Right atrium auricular region (tissue), 2 donors: ENCODE measurements around the gene SMIM38. TPM values are rescaled to one million over a fixed set of nuclear protein-coding genes. Genes with fewer than 3 reads are reported as not detected.
A peak's percentile ranks its signal among the peaks of the same experiment; 100 is the strongest.

Source experiments
- DNase-seq: peaks from one replicate; pipeline ENCODE4 v3.0.0-alpha.2; 2019; ENCODE audit warnings: low spot score
- H3K27ac ChIP-seq, 2 donors: fragments of 200-600 bp; sonication (generic); 1 replicate in 1 of 2; 2 replicates in 1 of 2; pipeline ENCODE4 v1.5.1; 2016 to 2019
- H3K27me3 ChIP-seq, 2 donors: fragments of 200-600 bp; sonication (generic); one replicate each; pipeline versions ENCODE4 v1.5.1 to v1.6.0; 2017 to 2019
- H3K36me3 ChIP-seq: fragments of 200-600 bp; sonication (generic); one replicate; pipeline ENCODE4 v1.5.1; 2016
- H3K4me1 ChIP-seq, 2 donors: fragments of 200-600 bp; sonication (generic); one replicate each; pipeline versions ENCODE4 v1.5.1 to v1.6.0; 2017 to 2019
- H3K4me3 ChIP-seq, 2 donors: fragments of 200-600 bp; sonication (generic); 1 replicate in 1 of 2; 2 replicates in 1 of 2; pipeline ENCODE4 v1.5.1; 2017 to 2019; ENCODE audit warnings: mild to moderate bottlenecking in 1 of 2, moderate library complexity in 1 of 2
- H3K9me3 ChIP-seq, 2 donors: fragments of 200-600 bp; sonication (generic); one replicate each; pipeline ENCODE4 v1.5.1; 2019
- CTCF ChIP-seq, 2 donors: fragments of 200-600 bp; sonication (generic); IDR thresholded peaks; one replicate each; pipeline ENCODE4 v1.5.1; 2019; ENCODE audit warnings: antibody characterized with exemption in 2 of 2
- total RNA-seq, 2 donors: library from RNA; depleted of rRNA; stranded (reverse); fragments of >200 nt; gene quantifications; one replicate each; pipeline ENCODE4 v1.1.0, GENCODE V29; 2016

The SMIM38 gene
- total RNA-seq, 2 donors from 2014 or later = 0.35 TPM; not detected in 1

GRCh38 chr11:69129053-69129452 is 26.7 kb upstream of the SMIM38 start:
- no peaks in the 10 kb centered on the region for H3K27me3 ChIP-seq
- H3K4me3 ChIP-seq = no peak overlapping the region
- no peak overlapping the region for H3K27ac ChIP-seq
- H3K9me3 ChIP-seq = peaks cover 0 to 12% of the 10 kb centered on the region in 2 donors
- no peaks in the 10 kb centered on the region for H3K36me3 ChIP-seq
- peaks cover 0 to 29% of the 10 kb centered on the region in 2 donors for H3K4me1 ChIP-seq
- no peak for TF ChIP-seq CTCF (IDR thresholded peaks at IDR 0.05)
- no peak for DNase-seq

- Histone ChIP-seq H3K4me3 (no peak overlapping the region), H3K36me3 (no peaks in the 10 kb centered on the region), H3K27ac (no peak overlapping the region), H3K4me1 (peaks cover 0 to 27% of the 10 kb centered on the region in 2 donors), H3K27me3 (no peaks in the 10 kb centered on the region), H3K9me3 (peaks cover 0 to 12% of the 10 kb centered on the region in 2 donors)
- DNase-seq = no peak
- no peak for TF ChIP-seq CTCF (IDR thresholded peaks at IDR 0.05)
These were observed 26.1 kb upstream of the SMIM38 start for GRCh38 chr11:69129647-69130046.

- H3K4me3 ChIP-seq = no peak overlapping the region
- DNase-seq = no peak
- peaks cover 0 to 12% of the 10 kb centered on the region in 2 donors for H3K9me3 ChIP-seq
- H3K4me1 ChIP-seq = peaks cover 0 to 27% of the 10 kb centered on the region in 2 donors
- H3K27me3 ChIP-seq = no peaks in the 10 kb centered on the region
- peak overlapping the region; percentile 46 to 58 for H3K27ac ChIP-seq
- TF ChIP-seq CTCF (IDR thresholded peaks at IDR 0.05) = no peak
- H3K36me3 ChIP-seq = no peaks in the 10 kb centered on the region
These were observed 25.1 kb upstream of the SMIM38 start for GRCh38 chr11:69130654-69131053.

GRCh38 chr11:69131121-69131566 is 24.6 kb upstream of the SMIM38 start:
- H3K27me3 ChIP-seq = no peaks in the 10 kb centered on the region
- H3K4me3 ChIP-seq = no peak overlapping the region
- TF ChIP-seq CTCF (IDR thresholded peaks at IDR 0.05) = no peak
- peaks cover 0 to 27% of the 10 kb centered on the region in 2 donors for H3K4me1 ChIP-seq
- peak overlapping the region; percentile 46 to 58 for H3K27ac ChIP-seq
- no peaks in the 10 kb centered on the region for H3K36me3 ChIP-seq
- peaks cover 0 to 12% of the 10 kb centered on the region in 2 donors for H3K9me3 ChIP-seq
- DNase-seq = peak; percentile 79

GRCh38 chr11:69131644-69132300 is 24.0 kb upstream of the SMIM38 start:
- H3K27me3 ChIP-seq = no peaks in the 10 kb centered on the region
- DNase-seq = peak; percentile 70
- peaks cover 0 to 23% of the 10 kb centered on the region in 2 donors for H3K4me1 ChIP-seq
- no peak overlapping the region for H3K4me3 ChIP-seq
- H3K9me3 ChIP-seq = peaks cover 0 to 12% of the 10 kb centered on the region in 2 donors
- H3K27ac ChIP-seq = peak overlapping the region; percentile 4 to 58
- peak; percentile 85 to 90 for TF ChIP-seq CTCF (IDR thresholded peaks at IDR 0.05)
- no peaks in the 10 kb centered on the region for H3K36me3 ChIP-seq

GRCh38 chr11:69132301-69132670 is 23.4 kb upstream of the SMIM38 start:
- Histone ChIP-seq H3K27me3 (no peaks in the 10 kb centered on the region), H3K36me3 (no peaks in the 10 kb centered on the region), H3K4me3 (no peak overlapping the region), H3K27ac (no peak overlapping the region), H3K4me1 (peaks cover 0 to 18% of the 10 kb centered on the region in 2 donors), H3K9me3 (peaks cover 0 to 12% of the 10 kb centered on the region in 2 donors)
- TF ChIP-seq CTCF (IDR thresholded peaks at IDR 0.05) = no peak
- no peak for DNase-seq
